ENCODE results near the gene RMI2.

The RMI2 gene

GRCh38 chr16:11386791-11387546 lies 41.7 kb downstream of the RMI2 start:
- DNase-seq: no peak

- DNase-seq: no peak
Observed at GRCh38 chr16:11389083-11389482, 43.8 kb downstream of the RMI2 start.

- DNase-seq: peak; percentile 49
Observed at GRCh38 chr16:11389631-11390565, 44.6 kb downstream of the RMI2 start.

GRCh38 chr16:11390573-11391495 lies 45.6 kb downstream of the RMI2 start:
- no peak for DNase-seq

GRCh38 chr16:11391576-11391975 lies 46.3 kb downstream of the RMI2 start:
- DNase-seq: no peak

GRCh38 chr16:11392041-11392581 lies 46.9 kb downstream of the RMI2 start:
- no peak for DNase-seq

- no peak for DNase-seq
Observed at GRCh38 chr16:11393366-11393765, 48.1 kb downstream of the RMI2 start.

- DNase-seq: no peak
Observed at GRCh38 chr16:11393861-11394592, 48.8 kb downstream of the RMI2 start.

GRCh38 chr16:11394593-11394960 lies 49.3 kb downstream of the RMI2 start:
- no peak for DNase-seq

GRCh38 chr16:11395008-11395948 lies 50.0 kb downstream of the RMI2 start:
- no peak for DNase-seq

GRCh38 chr16:11395949-11396240 lies 50.6 kb downstream of the RMI2 start:
- no peak for DNase-seq

GRCh38 chr16:11396241-11397048 lies 51.2 kb downstream of the RMI2 start:
- peak; percentile 11 for DNase-seq

GRCh38 chr16:11398136-11398535 lies 52.9 kb downstream of the RMI2 start:
- no peak for DNase-seq

- no peak for DNase-seq
Observed at GRCh38 chr16:11398851-11399250, 53.6 kb downstream of the RMI2 start.

GRCh38 chr16:11399261-11399831 lies 54.1 kb downstream of the RMI2 start:
- DNase-seq: no peak

GRCh38 chr16:11400076-11400475 lies 54.8 kb downstream of the RMI2 start:
- no peak for DNase-seq

Measured in MV-4-11 (cell line).